Naive B cell (primary cell): ENCODE data around the gene ST6GAL1. TPM values are rescaled to one million over a fixed set of nuclear protein-coding genes. Genes with fewer than 3 reads are reported as not detected.

Experiments
- ATAC-seq, 2 donors: fragments of 150-1000 bp; cut with Tn5 transposase; 2 replicates each; pipeline ENCODE4 v1.10.0; 2021; ENCODE audit warnings: low read depth in 2 of 2, mild to moderate bottlenecking in 2 of 2, moderate library complexity in 2 of 2
- DNase-seq: peaks from one replicate; pipeline ENCODE4 v3.0.0; 2022
- H3K27ac Mint-ChIP-seq, 6 donors: one replicate each; pipeline ENCODE4 v1.8.0; 2020 to 2022; ENCODE audit warnings: mild to moderate bottlenecking in 6 of 6, mixed read lengths in 6 of 6, moderate library complexity in 5 of 6, inconsistent platforms in 2 of 6
- H3K27me3 Mint-ChIP-seq, 3 donors: one replicate each; pipeline ENCODE4 v1.8.0; 2021 to 2022; ENCODE audit warnings: mixed read lengths in 3 of 3, mild to moderate bottlenecking in 1 of 3
- H3K36me3 Mint-ChIP-seq, 2 donors: one replicate each; pipeline ENCODE4 v1.8.0; 2020 to 2022; ENCODE audit warnings: mixed read lengths in 2 of 2, inconsistent platforms in 1 of 2, mild to moderate bottlenecking in 1 of 2
- H3K4me1 Mint-ChIP-seq, 3 donors: one replicate each; pipeline ENCODE4 v1.8.0; 2020 to 2022; ENCODE audit warnings: mixed read lengths in 3 of 3, inconsistent platforms in 1 of 3, mild to moderate bottlenecking in 1 of 3, moderate library complexity in 1 of 3
- H3K4me3 Mint-ChIP-seq, 8 donors: one replicate each; pipeline ENCODE4 v1.8.0; 2020 to 2022; ENCODE audit warnings: mild to moderate bottlenecking in 8 of 8, mixed read lengths in 8 of 8, moderate library complexity in 8 of 8, inconsistent platforms in 2 of 8
- H3K9me3 Mint-ChIP-seq, 7 donors: one replicate each; pipeline ENCODE4 v1.8.0; 2020 to 2022; ENCODE audit warnings: mixed read lengths in 7 of 7, mild to moderate bottlenecking in 5 of 7, inconsistent platforms in 2 of 7, moderate library complexity in 1 of 7
- polyA plus RNA-seq, 6 donors: library from polyadenylated mRNA; unstranded; fragments of 300-500 nt; fragmentation: Illumina TruSeq; gene quantifications; one replicate each; pipeline ENCODE4 v1.2.3, GENCODE V29; 2021; ENCODE audit warnings: low read depth in 6 of 6

Gene ST6GAL1
- polyA plus RNA-seq, 6 donors from 2014 or later = 210 to 330 (median 253) TPM

DNA sequence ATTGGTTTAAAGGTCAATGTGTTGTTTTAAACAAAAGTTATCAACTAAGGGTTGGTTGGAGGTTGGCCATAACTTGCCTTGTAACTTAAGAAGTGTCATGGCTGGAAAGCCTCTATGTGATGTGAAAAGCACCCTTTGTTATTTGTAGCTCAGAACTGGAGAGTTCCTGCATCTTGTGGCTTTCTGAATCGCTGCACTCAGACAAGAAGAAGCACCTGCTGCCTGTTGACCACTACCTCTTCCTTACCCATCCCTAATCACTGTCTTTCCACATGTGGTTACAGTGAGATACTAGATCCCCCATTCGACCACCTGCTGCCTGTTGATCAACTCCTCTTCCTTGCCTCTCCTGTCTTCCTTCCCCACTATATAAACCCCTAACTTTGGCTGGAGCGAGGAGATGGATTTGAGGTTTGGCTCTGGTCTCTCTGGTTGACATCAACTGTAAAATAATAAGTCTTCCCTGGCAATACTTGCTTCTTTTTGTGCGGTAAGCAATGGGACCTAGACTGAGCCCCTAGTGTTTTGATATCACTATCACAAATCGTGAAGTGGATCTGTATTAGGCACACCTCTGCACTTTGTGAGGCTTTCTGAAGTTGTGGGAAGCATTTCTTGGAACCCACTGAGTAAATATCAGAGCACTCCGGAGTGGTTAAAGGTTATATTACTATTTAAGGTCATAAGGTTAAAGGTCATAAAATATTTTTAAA, 195.1 kb downstream of the ST6GAL1 start:
- DNase-seq (peak; percentile 30), ATAC-seq (peak; percentile 94 to 97)
- Mint-ChIP-seq H3K4me3 (peak overlapping the region in 6 of 8 donors; percentile 6 to 56 (median 37)), H3K27ac (peak overlapping the region in 5 of 6 donors; percentile 6 to 76 (median 72)), H3K36me3 (peaks cover 0 to 3% of the 10 kb centered on the region in 2 donors), H3K4me1 (peaks cover 17 to 29% (median 24%) of the 10 kb centered on the region in 3 donors), H3K27me3 (no peaks in the 10 kb centered on the region), H3K9me3 (peaks cover 0 to 4% (median 1%) of the 10 kb centered on the region in 7 donors)

Other genes with a start within 250 kb of the ST6GAL1 start
- not detected for gene KNG1, start 213.2 kb upstream of the ST6GAL1 start, polyA plus RNA-seq
- gene EIF4A2, start 146.9 kb upstream of the ST6GAL1 start, polyA plus RNA-seq = 100 to 1,000 TPM; 194 to 296 (median 243) TPM
- gene RFC4, start 124.0 kb upstream of the ST6GAL1 start, polyA plus RNA-seq = 10 to 100 TPM; 22.2 to 34.4 (median 25.0) TPM
- gene ADIPOQ, start 87.8 kb upstream of the ST6GAL1 start, polyA plus RNA-seq = not detected
- 10 to 100 TPM in 5 of 6 donors, 1 to 10 TPM in 1; 3.3 to 12.6 (median 10.6) TPM for gene RPL39L, start 209.0 kb downstream of the ST6GAL1 start, polyA plus RNA-seq